ENCODE results near the gene IMPA2. TPM values are rescaled to one million over a fixed set of nuclear protein-coding genes. Genes with fewer than 3 reads are reported as not detected.
"Not testable (repeated sequence)": the region's sequence is repeated elsewhere in the genome, so short reads cannot be mapped to it uniquely, and the experiment has no call there.

IMPA2 gene
- total RNA-seq, 2 donors from 2014 or later, result 17.2 to 28.4 TPM

GRCh38 chr18:12034241-12035100, 53.2 kb downstream of the IMPA2 start:
- intact Hi-C loops (cut with DNase I), result loop anchor here (5.0 kb wide), 2 partner anchors 37 to 92 kb away; no protein-coding TSS in a partner anchor

GRCh38 chr18:12035481-12035880, 54.2 kb downstream of the IMPA2 start:
- ATAC-seq (no peak), DNase-seq (no peak)
- intact Hi-C loops (cut with DNase I), result loop anchor here (5.0 kb wide), 2 partner anchors 38 to 93 kb away; no protein-coding TSS in a partner anchor

More at GRCh38 chr18:12034241-12035100, 53.2 kb downstream of the IMPA2 start:
- ATAC-seq (no peak), DNase-seq (no peak)

GRCh38 chr18:12036201-12036751, 55.0 kb downstream of the IMPA2 start:
- DNase-seq, result no peak
- intact Hi-C loops (cut with DNase I), result loop anchor here (5.0 kb wide), 2 partner anchors 39 to 94 kb away; no protein-coding TSS in a partner anchor
- no peak for ATAC-seq

GRCh38 chr18:12038082-12038638, 56.9 kb downstream of the IMPA2 start:
- ATAC-seq, result peak; percentile 51 to 67
- intact Hi-C loops (cut with DNase I), result loop anchor here (2.0 to 5.0 kb wide), 4 partner anchors 41 to 305 kb away; no protein-coding TSS in a partner anchor
- DNase-seq, result peak; percentile 52

GRCh38 chr18:12038639-12039539, 57.6 kb downstream of the IMPA2 start:
- intact Hi-C loops (cut with DNase I), result loop anchor here (2.0 to 5.0 kb wide), 4 partner anchors 42 to 306 kb away; no protein-coding TSS in a partner anchor
- ATAC-seq (peak; percentile 95 to 98), DNase-seq (peak; percentile 83)

GRCh38 chr18:12039540-12039930, 58.2 kb downstream of the IMPA2 start:
- not testable (repeated sequence) for ATAC-seq, DNase-seq
- intact Hi-C loops (cut with DNase I), result loop anchor here (2.0 to 5.0 kb wide), 4 partner anchors 42 to 307 kb away; no protein-coding TSS in a partner anchor

- no peak for DNase-seq
- intact Hi-C loops (cut with DNase I), result loop anchor here in 1 of 2 donors (10.0 kb wide), 1 partner anchor 307 kb away; no protein-coding TSS in a partner anchor
These were observed 60.3 kb downstream of the IMPA2 start for GRCh38 chr18:12041561-12041960.

GRCh38 chr18:12043811-12044210, 62.5 kb downstream of the IMPA2 start:
- DNase-seq, result no peak
- ATAC-seq, result no peak
- intact Hi-C loops (cut with DNase I), result loop anchor here in 1 of 2 donors (10.0 kb wide), 1 partner anchor 309 kb away; no protein-coding TSS in a partner anchor

More at GRCh38 chr18:12041561-12041960, 60.3 kb downstream of the IMPA2 start:
- no peak for ATAC-seq

- ATAC-seq, result no peak
- intact Hi-C loops (cut with DNase I), result loop anchor here in 1 of 2 donors (10.0 kb wide), 1 partner anchor 310 kb away; no protein-coding TSS in a partner anchor
- DNase-seq, result no peak
These were observed 63.3 kb downstream of the IMPA2 start for GRCh38 chr18:12044591-12044990.

- ATAC-seq (no peak), DNase-seq (no peak)
- intact Hi-C loops (cut with DNase I), result loop anchor here in 1 of 2 donors (10.0 kb wide), 1 partner anchor 311 kb away; no protein-coding TSS in a partner anchor
These were observed 64.9 kb downstream of the IMPA2 start for GRCh38 chr18:12046046-12046750.

- ATAC-seq (no peak), DNase-seq (no peak)
- intact Hi-C loops (cut with DNase I), result loop anchor here in 1 of 2 donors (10.0 kb wide), 1 partner anchor 312 kb away; no protein-coding TSS in a partner anchor
These were observed 65.5 kb downstream of the IMPA2 start for GRCh38 chr18:12046751-12047335.

- no peak for DNase-seq
- intact Hi-C loops (cut with DNase I), result loop anchor here in 1 of 2 donors (10.0 kb wide), 1 partner anchor 313 kb away; no protein-coding TSS in a partner anchor
- peak in 1 of 2 donors; percentile 20 for ATAC-seq
These were observed 66.9 kb downstream of the IMPA2 start for GRCh38 chr18:12048010-12048826.

GRCh38 chr18:12048827-12049175, 67.5 kb downstream of the IMPA2 start:
- ATAC-seq, result no peak
- intact Hi-C loops (cut with DNase I), result loop anchor here in 1 of 2 donors (10.0 kb wide), 1 partner anchor 314 kb away; no protein-coding TSS in a partner anchor
- no peak for DNase-seq

- no peak for DNase-seq
- ATAC-seq, result no peak
- intact Hi-C loops (cut with DNase I), result loop anchor here in 1 of 2 donors (10.0 kb wide), 1 partner anchor 315 kb away; no protein-coding TSS in a partner anchor
These were observed 68.9 kb downstream of the IMPA2 start for GRCh38 chr18:12049978-12050811.

- ATAC-seq (no peak), DNase-seq (no peak)
- intact Hi-C loops (cut with DNase I), result no loop called here
These were observed 71.6 kb downstream of the IMPA2 start for GRCh38 chr18:12052866-12053265.

Data from left cardiac atrium (tissue), 4 donors.